Measurements from ENCODE around the gene TRMU.

TRMU gene

GRCh38 chr22:46356496-46357480 lies 21.3 kb downstream of the TRMU start:
- DNase-seq (ENCODE audit: low read depth): no peak

- DNase-seq (ENCODE audit: low read depth): no peak
Observed at GRCh38 chr22:46357711-46358520, 22.4 kb downstream of the TRMU start.

GRCh38 chr22:46358766-46359165 lies 23.3 kb downstream of the TRMU start:
- DNase-seq (ENCODE audit: low read depth): no peak

GRCh38 chr22:46359362-46359761 lies 23.8 kb downstream of the TRMU start:
- no peak for DNase-seq (ENCODE audit: low read depth)

- no peak for DNase-seq (ENCODE audit: low read depth)
Observed at GRCh38 chr22:46360097-46360496, 24.6 kb downstream of the TRMU start.

- DNase-seq (ENCODE audit: low read depth): no peak
Observed at GRCh38 chr22:46360891-46361290, 25.4 kb downstream of the TRMU start.

GRCh38 chr22:46361826-46362202 lies 26.3 kb downstream of the TRMU start:
- DNase-seq (ENCODE audit: low read depth): no peak

GRCh38 chr22:46362203-46362933 lies 26.9 kb downstream of the TRMU start:
- DNase-seq (ENCODE audit: low read depth): no peak

- no peak for DNase-seq (ENCODE audit: low read depth)
Observed at GRCh38 chr22:46362934-46363515, 27.5 kb downstream of the TRMU start.

GRCh38 chr22:46363611-46364321 lies 28.3 kb downstream of the TRMU start:
- no peak for DNase-seq (ENCODE audit: low read depth)

- no peak for DNase-seq (ENCODE audit: low read depth)
Observed at GRCh38 chr22:46364341-46365165, 29.0 kb downstream of the TRMU start.

- DNase-seq (ENCODE audit: low read depth): no peak
Observed at GRCh38 chr22:46365166-46365624, 29.7 kb downstream of the TRMU start.

- DNase-seq (ENCODE audit: low read depth): no peak
Observed at GRCh38 chr22:46366327-46366731, 30.8 kb downstream of the TRMU start.

GRCh38 chr22:46366801-46367706 lies 31.5 kb downstream of the TRMU start:
- DNase-seq (ENCODE audit: low read depth): no peak

GRCh38 chr22:46367707-46368191 lies 32.2 kb downstream of the TRMU start:
- DNase-seq (ENCODE audit: low read depth): no peak

GRCh38 chr22:46368422-46368821 lies 32.9 kb downstream of the TRMU start:
- DNase-seq (ENCODE audit: low read depth): no peak

- DNase-seq (ENCODE audit: low read depth): no peak
Observed at GRCh38 chr22:46368871-46369715, 33.6 kb downstream of the TRMU start.

Measured in HS-27A (cell line).